T-cell (primary cell): ENCODE data around the gene HIPK4. TPM values are rescaled to one million over a fixed set of nuclear protein-coding genes. Genes with fewer than 3 reads are reported as not detected.

ENCODE experiments used
- ATAC-seq, 4 experiments: fragments of 200-7000 bp in 3 of 4; fragments of 150-1000 bp in 1 of 4; cut with Tn5 transposase; replicated peaks in 1 of 4; 1 replicate in 3 of 4; 2 replicates in 1 of 4; pipeline ENCODE4 v1.10.0; 2021; ENCODE audit warnings: moderate library complexity in 3 of 4, mild to moderate bottlenecking in 2 of 4, moderate number of reproducible peaks in 1 of 4
- CTCF ChIA-PET, 2 donors: fragments of 300-600 bp; sonication (Branson Sonifier 250); formaldehyde crosslinking; loops; one replicate each; lab custom pipeline; 2022; ENCODE audit warnings: antibody characterized with exemption in 2 of 2; lab: Charles Lee
- POLR2A ChIA-PET, 2 donors: fragments of 300-600 bp; sonication (Branson Sonifier 250); formaldehyde crosslinking; loops; one replicate each; lab custom pipeline; 2022; ENCODE audit warnings: antibody characterized with exemption in 2 of 2; lab: Charles Lee
- DNase-seq, 35 experiments: peaks; one replicate each; pipeline versions ENCODE4 v3.0.0 to v3.0.0-alpha.2; 2013 to 2023
- H3K27ac ChIP-seq: one replicate; pipeline ENCODE4 v1.5.1; 2013; ENCODE audit warnings: low read length
- H3K27me3 ChIP-seq, 2 experiments: replicated peaks in 1 of 2; 1 replicate in 1 of 2; 2 replicates in 1 of 2; pipeline versions ENCODE4 v1.6.1 to v1.7.0; 2013; ENCODE audit warnings: low read length in 1 of 2, mixed read lengths in 1 of 2; ENCODE audit not compliant: control insufficient read depth in 2 of 2, insufficient read depth in 2 of 2; ENCODE audit errors: extremely low read depth in 1 of 2
- H3K36me3 ChIP-seq, 2 donors: 1 replicate in 1 of 2; 2 replicates in 1 of 2; pipeline versions ENCODE4 v1.6.1 to v1.7.0; 2013; ENCODE audit warnings: low read length in 1 of 2; ENCODE audit not compliant: control insufficient read depth in 2 of 2, insufficient read depth in 1 of 2; ENCODE audit errors: extremely low read depth in 1 of 2
- H3K4me1 ChIP-seq, 2 experiments: 1 replicate in 1 of 2; 2 replicates in 1 of 2; pipeline versions ENCODE4 v1.6.1 to v1.7.0; 2013; ENCODE audit warnings: low read length in 2 of 2, mixed read lengths in 1 of 2; ENCODE audit not compliant: insufficient read depth in 2 of 2, control insufficient read depth in 1 of 2; ENCODE audit errors: extremely low read depth in 1 of 2
- H3K4me3 ChIP-seq, 2 donors: 1 replicate in 1 of 2; 2 replicates in 1 of 2; pipeline versions ENCODE4 v1.5.1 to v1.7.0; 2013; ENCODE audit warnings: mild to moderate bottlenecking in 2 of 2, low read length in 1 of 2, moderate library complexity in 1 of 2; ENCODE audit not compliant: control insufficient read depth in 1 of 2; ENCODE audit errors: extremely low read depth in 1 of 2
- H3K9me3 ChIP-seq: 2 replicates; pipeline ENCODE4 v1.7.0; 2013
- H3K27ac Mint-ChIP-seq, 2 donors: one replicate each; pipeline ENCODE4 v1.8.0; 2020 to 2021; ENCODE audit warnings: mild to moderate bottlenecking in 2 of 2, mixed read lengths in 2 of 2
- H3K27me3 Mint-ChIP-seq, 2 donors: one replicate each; pipeline ENCODE4 v1.8.0; 2021 to 2022; ENCODE audit warnings: mixed read lengths in 2 of 2
- H3K36me3 Mint-ChIP-seq: one replicate; pipeline ENCODE4 v1.8.0; 2021; ENCODE audit warnings: mixed read lengths
- H3K4me1 Mint-ChIP-seq, 3 donors: one replicate each; pipeline ENCODE4 v1.8.0; 2020 to 2022; ENCODE audit warnings: mixed read lengths in 3 of 3, mild to moderate bottlenecking in 1 of 3
- H3K4me3 Mint-ChIP-seq, 3 donors: one replicate each; pipeline ENCODE4 v1.8.0; 2020 to 2022; ENCODE audit warnings: mild to moderate bottlenecking in 3 of 3, mixed read lengths in 3 of 3, moderate library complexity in 3 of 3
- H3K9me3 Mint-ChIP-seq, 3 donors: one replicate each; pipeline ENCODE4 v1.8.0; 2020 to 2022; ENCODE audit warnings: mixed read lengths in 3 of 3
- WGBS: methylation state at CpG from one replicate; pipeline ENCODE4 v1.1.5; 2013; ENCODE audit warnings: missing lambda C conversion rate; ENCODE audit not compliant: insufficient coverage; 5-methylcytosine and 5-hydroxymethylcytosine counted together
- total RNA-seq, 35 experiments: library from RNA in 6 of 35; stranded (reverse) in 6 of 35; fragments of 120-200 nt in 1 of 35; gene quantifications; one replicate each; pipeline versions ENCODE4 v1.2.1 to v1.2.4 and lab custom pipeline; 2013 to 2026

The HIPK4 gene
- total RNA-seq, 5 donors from 2014 or later (not counting 1 experiment from before 2014, with no cell fraction given) = 0.16 to 0.20 (median 0.18) TPM; not detected in 1

DNA sequence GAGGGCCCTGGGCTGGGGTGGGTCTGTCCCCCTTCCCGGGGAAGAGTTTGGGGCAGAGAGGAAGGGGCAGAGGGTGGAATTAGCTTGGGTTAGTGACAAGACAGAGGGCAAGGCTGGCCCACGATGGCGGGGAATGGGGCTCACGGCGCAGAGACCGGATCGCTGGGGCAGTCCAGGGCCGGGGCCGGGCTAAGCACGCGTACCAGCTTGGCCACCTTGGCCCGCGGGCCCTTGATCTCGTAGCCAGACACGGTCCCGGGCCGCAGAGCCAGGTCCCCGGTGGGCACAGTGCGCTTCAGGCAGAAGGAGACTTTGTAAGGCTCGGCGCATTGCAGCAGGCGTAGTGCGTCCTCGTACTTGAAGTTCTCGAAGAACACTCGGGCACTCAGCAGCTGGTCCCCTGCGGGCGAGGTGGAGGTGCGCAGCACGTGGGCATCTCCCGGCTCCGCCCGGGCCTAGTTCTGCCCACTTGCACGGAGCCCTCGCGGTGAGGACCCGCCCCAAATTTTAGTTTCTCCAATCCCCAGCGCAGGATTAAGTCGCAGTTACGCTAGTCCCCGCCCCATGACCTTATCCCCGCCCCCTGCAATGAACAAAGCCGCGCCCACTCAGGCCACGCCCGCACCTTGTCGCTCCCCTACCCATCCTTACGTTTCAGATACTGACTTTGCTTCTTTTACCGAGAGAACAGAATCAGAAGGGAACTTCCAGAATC is 8.6 kb upstream of the HIPK4 start:
- Histone ChIP-seq H3K4me1 (peaks cover 0 to 18% of the 10 kb centered on the region in 2 experiments), H3K36me3 (no peaks in the 10 kb centered on the region), H3K27ac (no peak overlapping the region), H3K4me3 (peak overlapping the region in 1 of 2 donors; percentile 25), H3K9me3 (no peaks in the 10 kb centered on the region), H3K27me3 (peaks cover 0 to 11% of the 10 kb centered on the region in 2 experiments)
- no peaks in the 10 kb centered on the region for H3K9me3 Mint-ChIP-seq
- H3K27me3 Mint-ChIP-seq = no peaks in the 10 kb centered on the region
- peaks cover 13 to 28% (median 14%) of the 10 kb centered on the region in 3 donors for H3K4me1 Mint-ChIP-seq
- DNase-seq = peak; percentile 25 to 82 (median 62)
- H3K27ac Mint-ChIP-seq = no peak overlapping the region
- ChIA-PET POLR2A (no interaction called here), CTCF (no interaction called here)
- WGBS = 48% methylated on average over 45 of the region's 49 CpGs
- H3K36me3 Mint-ChIP-seq = peaks cover 4% of the 10 kb centered on the region
- H3K4me3 Mint-ChIP-seq = peak overlapping the region in 2 of 3 donors; percentile 9 to 63
- peak; percentile 66 to 84 (median 78) for ATAC-seq

DNA sequence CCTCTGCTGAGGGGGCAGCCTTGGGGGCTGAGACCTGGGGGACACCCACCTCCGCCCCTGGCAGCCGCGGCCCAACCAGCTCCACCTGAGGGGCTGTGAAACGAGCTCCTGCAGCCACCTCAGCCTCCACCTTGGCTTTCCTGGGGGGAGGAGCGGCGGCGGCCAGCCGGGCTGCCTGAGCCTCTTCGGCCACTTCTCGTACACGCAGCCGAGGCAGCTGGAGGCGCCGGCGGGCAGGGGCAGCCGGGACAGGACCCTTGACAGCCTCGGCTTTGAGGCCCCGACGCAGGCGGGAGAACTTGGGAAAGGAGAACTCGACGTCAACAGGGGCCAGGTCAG is 7.6 kb upstream of the HIPK4 start:
- Mint-ChIP-seq H3K4me1 (peaks cover 6 to 20% (median 8%) of the 10 kb centered on the region in 3 donors), H3K27ac (no peak overlapping the region), H3K4me3 (no peak overlapping the region), H3K27me3 (no peaks in the 10 kb centered on the region), H3K36me3 (peaks cover 4% of the 10 kb centered on the region), H3K9me3 (no peaks in the 10 kb centered on the region)
- Histone ChIP-seq H3K27ac (no peak overlapping the region), H3K9me3 (no peaks in the 10 kb centered on the region), H3K36me3 (no peaks in the 10 kb centered on the region), H3K27me3 (peaks cover 0 to 11% of the 10 kb centered on the region in 2 experiments), H3K4me3 (no peak overlapping the region), H3K4me1 (peaks cover 0 to 10% of the 10 kb centered on the region in 2 experiments)
- WGBS = 96% methylated on average over 17 of the region's 22 CpGs
- DNase-seq = no peak
- ATAC-seq = no peak
- CTCF ChIA-PET = no interaction called here
- POLR2A ChIA-PET = no interaction called here

DNA sequence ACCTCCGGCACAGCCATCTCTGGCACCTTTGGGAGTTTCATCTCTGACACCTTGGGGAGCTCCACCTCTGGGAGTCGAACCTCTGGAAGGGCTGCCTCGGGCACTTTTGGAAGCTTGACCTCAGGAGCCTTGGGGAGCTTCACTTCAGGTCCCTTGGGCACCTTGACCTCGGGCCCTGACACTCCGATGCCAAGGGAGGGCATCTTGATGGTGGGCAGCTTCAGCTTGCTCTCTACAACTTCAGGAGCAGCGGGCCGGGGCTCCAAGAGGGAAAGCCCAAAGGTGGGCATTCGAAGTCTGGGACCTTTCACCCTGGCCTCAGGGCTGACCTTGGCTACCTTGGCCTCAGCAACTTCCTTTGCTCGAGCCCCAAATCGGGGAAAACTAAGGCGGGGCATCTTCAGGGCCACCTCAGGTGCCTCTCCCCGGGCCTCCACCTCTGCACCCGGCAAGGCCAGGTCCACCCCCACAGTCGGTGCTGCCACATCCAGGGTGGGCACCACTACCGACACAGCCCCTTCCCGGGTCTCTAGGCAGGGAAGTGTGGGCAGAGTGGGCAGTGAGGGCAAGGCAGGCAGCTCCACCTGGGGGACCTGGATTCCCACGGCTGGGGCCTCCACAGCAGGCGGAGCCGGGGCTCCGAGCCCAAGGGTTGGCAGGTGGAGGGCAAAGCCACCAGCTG is 7.0 kb upstream of the HIPK4 start:
- Histone ChIP-seq H3K27me3 (peaks cover 0 to 11% of the 10 kb centered on the region in 2 experiments), H3K4me3 (no peak overlapping the region), H3K4me1 (peaks cover 0 to 10% of the 10 kb centered on the region in 2 experiments), H3K9me3 (no peaks in the 10 kb centered on the region), H3K27ac (no peak overlapping the region), H3K36me3 (no peaks in the 10 kb centered on the region)
- no peak overlapping the region for H3K4me3 Mint-ChIP-seq
- DNase-seq (no peak), ATAC-seq (no peak)
- H3K9me3 Mint-ChIP-seq = no peaks in the 10 kb centered on the region
- 88% methylated on average over 16 of the region's 20 CpGs for WGBS
- ChIA-PET CTCF (no interaction called here), POLR2A (no interaction called here)
- H3K4me1 Mint-ChIP-seq = peaks cover 6 to 20% (median 8%) of the 10 kb centered on the region in 3 donors
- H3K36me3 Mint-ChIP-seq = peaks cover 4% of the 10 kb centered on the region
- H3K27ac Mint-ChIP-seq = no peak overlapping the region
- no peaks in the 10 kb centered on the region for H3K27me3 Mint-ChIP-seq

DNA sequence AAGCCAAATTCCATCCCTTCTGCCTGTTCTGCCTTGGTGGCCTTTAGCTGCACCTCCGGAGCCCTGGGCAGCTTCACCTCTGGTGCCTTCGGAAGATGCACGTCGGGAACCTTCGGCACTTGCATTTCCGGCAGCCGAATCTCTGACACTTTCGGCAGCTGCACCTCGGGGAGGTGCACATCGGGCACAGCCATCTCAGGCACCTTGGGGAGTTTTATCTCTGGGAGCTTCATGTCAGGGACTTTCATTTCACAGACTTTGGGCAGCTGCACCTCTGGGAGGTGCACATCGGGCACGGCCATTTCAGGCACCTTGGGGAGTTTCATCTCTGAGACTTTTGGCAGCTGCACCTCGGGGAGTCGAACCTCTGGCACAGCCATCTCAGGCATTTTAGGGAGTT is 6.0 kb upstream of the HIPK4 start:
- Mint-ChIP-seq H3K9me3 (no peaks in the 10 kb centered on the region), H3K4me1 (peaks cover 6 to 17% (median 8%) of the 10 kb centered on the region in 3 donors), H3K27me3 (no peaks in the 10 kb centered on the region), H3K4me3 (no peak overlapping the region), H3K27ac (no peak overlapping the region), H3K36me3 (peaks cover 4% of the 10 kb centered on the region)
- no peak overlapping the region for H3K4me3 ChIP-seq
- peaks cover 0 to 11% of the 10 kb centered on the region in 2 experiments for H3K27me3 ChIP-seq
- no peak overlapping the region for H3K27ac ChIP-seq
- H3K9me3 ChIP-seq = no peaks in the 10 kb centered on the region
- 91% methylated on average over 9 of the region's 14 CpGs for WGBS
- DNase-seq (no peak), ATAC-seq (no peak)
- H3K4me1 ChIP-seq = peaks cover 0 to 10% of the 10 kb centered on the region in 2 experiments
- ChIA-PET CTCF (no interaction called here), POLR2A (no interaction called here)
- no peaks in the 10 kb centered on the region for H3K36me3 ChIP-seq

DNA sequence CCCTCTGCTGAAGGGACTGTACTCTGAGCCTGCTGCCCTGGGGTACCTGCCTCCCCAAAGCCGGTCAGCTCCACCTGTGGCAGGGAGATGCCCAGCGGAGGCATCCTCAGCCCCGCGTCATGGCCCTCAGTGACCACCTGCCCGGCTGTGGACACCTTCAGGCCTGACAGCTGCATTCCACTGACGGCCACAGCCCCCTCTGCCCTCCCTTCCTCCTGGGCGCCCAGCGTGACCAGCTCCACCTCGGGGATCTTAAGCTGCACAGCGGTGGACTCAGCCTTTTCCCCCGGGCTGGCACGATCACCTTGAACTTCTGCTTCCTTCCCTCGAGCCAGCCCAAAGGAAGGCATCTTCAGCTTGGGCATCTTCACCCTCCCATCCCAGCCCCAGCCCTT is 4.8 kb upstream of the HIPK4 start:
- Histone ChIP-seq H3K4me3 (no peak overlapping the region), H3K36me3 (no peaks in the 10 kb centered on the region)
- POLR2A ChIA-PET = no interaction called here

DNA sequence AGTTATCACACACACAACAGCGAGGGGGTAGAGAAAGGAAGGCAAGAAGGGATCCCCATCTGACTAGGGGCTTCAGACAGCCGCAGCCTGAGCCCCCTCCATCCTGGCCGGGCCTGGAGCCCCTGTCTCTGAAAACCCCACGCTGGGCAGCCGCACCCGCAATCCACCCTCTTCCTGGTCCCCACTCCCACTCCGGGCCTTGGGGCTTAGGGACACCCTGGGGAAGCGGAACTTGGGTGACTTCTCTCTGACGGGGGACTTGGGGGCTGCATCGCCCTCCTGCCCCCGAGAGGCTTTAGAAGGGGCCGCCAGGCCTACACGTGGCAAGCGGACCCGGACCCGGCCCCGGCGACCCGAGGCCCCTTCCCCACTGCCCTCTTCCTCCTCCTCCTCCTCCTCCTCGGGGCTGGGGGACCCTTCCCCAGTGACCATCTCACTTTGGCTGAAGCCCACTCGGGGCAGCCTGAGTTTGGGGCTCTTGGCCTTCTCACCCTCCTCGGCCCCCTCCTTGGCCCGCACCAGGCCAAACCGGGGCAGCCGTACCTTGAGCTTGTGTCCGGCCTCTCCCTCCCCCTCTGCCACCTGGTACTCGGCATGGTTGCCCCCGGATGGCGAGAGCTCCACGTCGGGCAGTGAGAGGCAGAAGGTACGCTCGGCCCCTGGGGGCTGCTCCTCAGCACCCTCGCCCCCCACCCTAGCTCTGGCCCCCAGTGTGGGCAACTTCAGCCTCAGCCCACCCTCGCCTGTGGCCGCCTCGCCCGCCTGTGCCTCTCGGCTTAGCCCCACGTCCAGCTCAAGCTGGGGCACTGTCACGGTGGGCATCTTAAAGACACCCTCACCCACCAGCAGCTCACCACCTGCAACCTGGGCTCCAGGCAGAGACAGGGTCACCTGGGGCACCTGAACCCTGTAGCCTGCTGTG is 4.2 kb upstream of the HIPK4 start:
- H3K9me3 Mint-ChIP-seq = no peaks in the 10 kb centered on the region
- H3K27ac Mint-ChIP-seq = no peak overlapping the region
- WGBS = 91% methylated on average over 32 of the region's 41 CpGs
- H3K36me3 ChIP-seq = no peaks in the 10 kb centered on the region
- no peaks in the 10 kb centered on the region for H3K27me3 Mint-ChIP-seq
- peaks cover 3% of the 10 kb centered on the region for H3K36me3 Mint-ChIP-seq
- H3K4me3 Mint-ChIP-seq = no peak overlapping the region
- peaks cover 0 to 14% of the 10 kb centered on the region in 2 experiments for H3K27me3 ChIP-seq
- H3K4me1 Mint-ChIP-seq = peaks cover 4 to 6% (median 6%) of the 10 kb centered on the region in 3 donors
- CTCF ChIA-PET = interaction anchor here in 1 of 2 donors (0.6 kb wide), 1 partner anchor 13 kb away, joined by 3 read pairs; no protein-coding TSS in a partner anchor
- no peak overlapping the region for H3K4me3 ChIP-seq
- POLR2A ChIA-PET = no interaction called here
- no peaks in the 10 kb centered on the region for H3K9me3 ChIP-seq
- no peak for ATAC-seq
- DNase-seq = no peak
- H3K27ac ChIP-seq = no peak overlapping the region
- peaks cover 0 to 10% of the 10 kb centered on the region in 2 experiments for H3K4me1 ChIP-seq

More for the DNA sequence above, 4.8 kb upstream of the HIPK4 start:
- Mint-ChIP-seq H3K4me3 (no peak overlapping the region), H3K4me1 (peaks cover 6 to 13% (median 8%) of the 10 kb centered on the region in 3 donors), H3K36me3 (peaks cover 4% of the 10 kb centered on the region), H3K9me3 (no peaks in the 10 kb centered on the region), H3K27me3 (no peaks in the 10 kb centered on the region), H3K27ac (no peak overlapping the region)
- CTCF ChIA-PET = interaction anchor here in 1 of 2 donors (0.6 kb wide), 1 partner anchor 13 kb away, joined by 3 read pairs; no protein-coding TSS in a partner anchor
- DNase-seq = no peak
- H3K9me3 ChIP-seq = no peaks in the 10 kb centered on the region
- no peak overlapping the region for H3K27ac ChIP-seq
- peaks cover 0 to 11% of the 10 kb centered on the region in 2 experiments for H3K27me3 ChIP-seq
- 80% methylated on average over 13 of the region's 13 CpGs for WGBS
- no peak for ATAC-seq
- peaks cover 0 to 10% of the 10 kb centered on the region in 2 experiments for H3K4me1 ChIP-seq
